HK-2 (cell line): ENCODE results near the gene GOLGA8F.
"Not testable (repeated sequence)": the region's sequence is repeated elsewhere in the genome, so short reads cannot be mapped to it uniquely, and the experiment has no call there.

ENCODE experiments used
- DNase-seq: peaks from one replicate; pipeline ENCODE4 v3.0.0-alpha.2; 2018; ENCODE audit not compliant: unreplicated experiment

GOLGA8F gene

GRCh38 chr15:28378364-28378763 is at the start of gene GOLGA8F:
Gene GOLGA8F (plus strand): TSS chr15:28378664. CDS start chr15:28378762, 98 bp downstream.
- DNase-seq: not testable (repeated sequence)

- DNase-seq: not testable (repeated sequence)
These were observed 20.5 kb upstream of the GOLGA8F start, which contains the start of gene GOLGA6L24 for GRCh38 chr15:28357984-28358383. Gene GOLGA6L24 (minus strand): TSS chr15:28358084. CDS start chr15:28358023, 61 bp downstream.

GRCh38 chr15:28365502-28365901 is 13.0 kb upstream of the GOLGA8F start:
- DNase-seq: not testable (repeated sequence)

GRCh38 chr15:28380053-28380452 is 1.6 kb downstream of the GOLGA8F start:
- DNase-seq: not testable (repeated sequence)

GRCh38 chr15:28396022-28396421 is 17.6 kb downstream of the GOLGA8F start:
- DNase-seq: not testable (repeated sequence)

GRCh38 chr15:28402774-28403435 is 24.4 kb downstream of the GOLGA8F start:
- not testable (repeated sequence) for DNase-seq

GRCh38 chr15:28420470-28420869 is 42.0 kb downstream of the GOLGA8F start:
- not testable (repeated sequence) for DNase-seq

- not testable (repeated sequence) for DNase-seq
These were observed 57.1 kb downstream of the GOLGA8F start for GRCh38 chr15:28435594-28435993.
